Measurements from ENCODE around the gene CLEC18C. TPM values are rescaled to one million over a fixed set of nuclear protein-coding genes. Genes with fewer than 3 reads are reported as not detected.
"Not testable (repeated sequence)": the region's sequence is repeated elsewhere in the genome, so short reads cannot be mapped to it uniquely, and the experiment has no call there.

CLEC18C gene
- total RNA-seq, 1 donor from 2014 or later: 0.16 TPM

DNA sequence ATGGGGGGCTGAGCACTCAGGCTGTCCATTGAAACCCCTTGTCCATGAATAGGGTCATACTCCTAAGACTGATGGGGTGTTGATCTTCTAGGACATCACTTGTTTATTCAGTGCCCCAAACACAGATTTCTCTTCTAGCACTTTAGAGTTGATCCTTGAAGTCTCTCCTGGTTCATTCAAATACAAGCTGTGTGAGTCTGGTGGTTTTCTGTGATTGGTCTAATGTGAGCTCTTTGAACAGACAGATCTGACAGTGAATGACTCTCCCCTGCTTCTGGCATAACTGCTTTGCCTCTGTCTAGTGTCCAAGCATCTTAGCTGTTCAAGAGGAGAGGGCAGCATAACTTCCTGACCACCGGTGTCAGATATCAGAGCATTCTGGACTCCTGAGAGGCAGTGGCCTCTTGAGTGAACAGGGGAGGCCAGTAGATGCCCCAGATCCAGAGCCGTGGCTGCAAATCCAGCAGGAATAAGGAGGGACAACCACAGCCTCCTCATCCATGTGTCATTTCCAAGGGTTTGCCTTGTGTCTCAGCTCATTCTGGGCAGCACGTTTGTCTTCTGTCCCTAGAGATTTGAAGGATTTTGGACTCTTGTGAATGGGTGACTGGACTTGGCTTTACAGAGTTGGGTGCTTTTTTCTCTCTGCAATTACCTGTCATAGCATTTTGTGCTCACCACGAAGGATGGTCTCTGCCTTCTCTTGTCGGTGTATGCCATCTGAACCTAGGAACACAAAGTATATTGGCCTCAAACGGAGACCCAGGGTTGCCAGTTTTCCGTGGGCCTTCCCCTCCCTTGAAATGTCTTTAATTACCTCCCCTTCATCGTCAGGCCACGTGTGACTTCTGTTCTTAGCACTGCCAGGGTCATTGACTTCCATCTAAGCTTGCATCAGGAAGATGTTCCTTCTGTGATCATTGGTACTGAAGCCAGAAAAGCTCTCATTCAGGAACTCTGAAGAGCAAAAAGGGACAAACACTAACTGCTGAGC, 13.9 kb upstream of the CLEC18C start:
- DNase-seq: no peak

DNA sequence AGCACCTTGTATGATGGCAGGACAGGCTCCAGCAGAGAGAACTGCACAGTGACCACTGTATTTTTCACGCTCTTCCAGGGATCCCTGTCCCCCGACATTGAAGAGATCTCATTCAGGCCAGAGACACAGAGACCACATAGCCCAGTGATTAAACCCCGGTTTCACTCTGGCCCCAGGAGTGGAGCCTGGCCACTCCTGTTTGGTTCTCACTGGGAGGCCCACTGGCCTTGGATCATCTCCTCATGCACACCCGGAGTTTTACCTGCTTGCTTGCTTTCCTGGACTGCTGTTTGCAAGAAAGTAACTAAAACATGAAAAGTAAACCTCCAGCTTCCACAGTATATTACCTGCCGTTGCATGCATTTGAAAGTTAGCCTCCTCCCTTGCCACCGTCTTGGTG, 13.2 kb upstream of the CLEC18C start:
- DNase-seq: no peak

DNA sequence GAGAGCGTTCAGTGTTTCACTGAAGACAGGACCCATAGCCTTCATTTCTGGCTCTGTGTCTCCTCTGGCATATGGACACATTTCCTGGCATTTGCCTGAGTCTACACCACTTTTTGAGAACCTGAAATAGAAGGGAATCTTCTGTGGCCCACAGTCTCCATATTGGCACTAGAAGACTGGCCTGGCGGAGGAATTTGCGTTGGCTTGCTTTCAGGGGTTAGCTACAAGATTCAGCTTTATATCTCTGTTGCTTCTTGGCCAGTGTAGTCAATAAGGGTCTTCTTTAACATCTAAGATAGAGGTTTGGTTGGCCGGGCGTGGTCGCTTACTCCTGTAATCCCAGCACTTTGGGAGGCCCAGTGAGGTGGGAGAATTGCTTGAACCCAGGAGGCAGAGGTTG, 12.8 kb upstream of the CLEC18C start:
- DNase-seq: no peak

DNA sequence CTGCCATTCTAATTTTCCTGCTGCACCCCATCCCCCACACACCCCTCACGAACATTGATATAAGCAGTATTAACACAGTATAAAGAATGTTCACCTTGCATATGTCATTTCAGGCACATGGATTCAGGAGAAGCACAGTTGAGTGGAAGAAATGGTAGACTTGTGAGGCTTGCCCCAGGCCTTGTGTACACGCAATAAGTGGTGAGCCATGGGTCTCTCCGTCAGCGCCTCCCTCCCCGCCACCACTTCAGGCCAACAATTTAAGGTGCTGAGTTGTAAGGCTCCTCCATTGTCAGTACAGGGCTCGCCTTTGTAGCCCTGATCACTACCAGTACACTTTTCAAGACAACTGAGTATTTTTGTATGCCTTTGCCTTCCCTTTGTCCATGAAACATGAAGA, 12.2 kb upstream of the CLEC18C start:
- DNase-seq: no peak

DNA sequence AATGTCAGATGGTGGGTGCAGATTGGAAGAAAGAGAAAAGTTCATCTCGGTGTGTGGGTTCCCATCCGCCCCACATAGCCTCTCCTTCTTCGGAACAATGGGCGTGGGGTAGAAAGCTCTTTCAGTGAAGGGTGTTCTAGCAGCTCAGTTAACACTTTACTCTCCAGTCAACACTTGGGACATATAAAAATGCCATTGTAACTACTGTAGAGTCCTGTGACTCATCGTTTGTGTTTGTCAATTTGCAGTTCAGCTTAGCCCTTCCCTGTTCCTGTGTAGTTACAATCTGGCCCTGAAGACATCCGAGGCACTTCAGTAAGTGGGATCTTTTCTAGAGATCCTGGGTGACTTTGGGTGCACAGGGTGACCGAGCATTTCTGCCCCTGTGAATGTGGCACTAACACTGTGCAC, 11.5 kb upstream of the CLEC18C start:
- DNase-seq: no peak

DNA sequence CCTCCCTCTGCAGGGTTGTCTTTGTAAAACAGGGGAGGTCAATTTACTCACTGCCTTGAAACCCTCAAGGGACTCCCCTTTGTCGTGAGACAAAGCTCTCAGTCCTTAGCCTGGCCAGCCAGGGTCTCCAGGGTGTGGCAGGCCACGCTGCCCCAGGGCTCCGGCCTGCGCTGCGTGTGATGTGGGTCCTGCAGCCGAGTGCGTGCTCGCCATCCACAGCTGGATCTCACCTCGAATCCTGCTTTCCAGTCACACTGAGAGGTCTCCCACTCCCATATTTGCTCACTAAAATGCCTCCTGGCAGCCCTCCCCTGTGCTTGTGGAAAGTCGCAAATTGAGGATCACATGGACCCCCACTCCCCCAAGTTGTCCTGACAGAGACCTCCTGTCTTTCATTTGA, 10.0 kb upstream of the CLEC18C start:
- DNase-seq: no peak

DNA sequence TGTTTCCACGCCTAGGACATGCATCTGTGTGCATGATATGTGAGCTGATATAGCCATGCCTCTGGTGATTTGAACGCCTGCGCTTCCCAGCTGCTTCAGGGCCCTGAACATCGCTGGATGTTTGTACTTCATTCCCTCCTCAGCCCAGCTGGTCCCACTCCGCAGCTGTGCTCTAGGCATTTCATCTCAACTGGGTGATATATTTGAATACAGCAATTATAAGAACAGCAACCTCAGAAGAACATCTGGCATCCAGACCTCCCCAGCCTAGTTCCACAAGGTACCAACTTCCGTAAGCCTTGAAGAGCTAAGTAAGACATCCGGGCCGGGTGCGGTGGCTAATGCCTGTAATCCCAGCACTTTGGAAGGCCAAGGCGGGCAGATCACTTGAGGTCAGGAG, 6.9 kb upstream of the CLEC18C start:
- DNase-seq: not testable (repeated sequence)

DNA sequence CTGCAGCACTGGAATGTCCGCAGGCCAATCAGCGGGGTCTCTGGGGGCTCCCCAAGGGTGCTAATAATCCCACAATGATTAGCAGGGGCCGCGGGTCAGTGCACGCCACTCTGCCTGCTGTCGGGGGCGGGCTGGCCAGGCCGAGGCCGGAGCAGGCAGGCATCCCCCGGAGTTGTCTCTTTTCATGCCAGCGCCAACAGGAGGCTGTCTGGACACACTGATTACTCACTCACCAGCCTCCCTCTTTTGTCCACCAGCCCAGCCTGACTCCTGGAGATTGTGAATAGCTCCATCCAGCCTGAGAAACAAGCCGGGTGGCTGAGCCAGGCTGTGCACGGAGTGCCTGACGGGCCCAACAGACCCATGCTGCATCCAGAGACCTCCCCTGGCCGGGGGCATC, 329 bp downstream of the CLEC18C start:
- DNase-seq: not testable (repeated sequence)

DNA sequence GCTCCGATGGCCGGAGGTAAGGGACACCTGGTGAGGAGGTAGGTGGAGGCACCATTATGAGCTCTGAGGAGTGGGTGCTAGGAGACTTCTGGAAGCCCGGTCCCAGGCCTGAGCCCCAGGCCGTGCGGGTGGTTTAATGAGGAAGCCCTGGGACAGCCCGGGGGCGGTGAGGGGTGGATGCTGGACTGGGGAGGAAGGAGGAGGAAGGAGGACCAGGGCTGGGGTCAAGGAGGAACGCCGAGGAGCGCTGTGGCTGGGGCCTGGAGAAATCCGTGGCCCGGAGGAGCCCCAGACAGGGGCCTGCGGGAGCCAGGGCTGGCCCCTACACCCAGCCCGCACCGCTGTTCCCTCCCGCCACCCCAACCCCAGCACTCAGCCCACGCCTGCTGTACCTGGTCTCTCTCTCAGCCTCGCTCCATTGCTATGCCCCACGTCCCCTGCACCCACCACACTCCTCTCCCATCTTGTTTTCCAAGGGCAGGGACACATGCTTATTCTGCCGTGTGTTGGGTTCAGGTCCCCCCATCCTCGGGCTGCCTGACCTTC, 873 bp downstream of the CLEC18C start:
- not testable (repeated sequence) for DNase-seq

DNA sequence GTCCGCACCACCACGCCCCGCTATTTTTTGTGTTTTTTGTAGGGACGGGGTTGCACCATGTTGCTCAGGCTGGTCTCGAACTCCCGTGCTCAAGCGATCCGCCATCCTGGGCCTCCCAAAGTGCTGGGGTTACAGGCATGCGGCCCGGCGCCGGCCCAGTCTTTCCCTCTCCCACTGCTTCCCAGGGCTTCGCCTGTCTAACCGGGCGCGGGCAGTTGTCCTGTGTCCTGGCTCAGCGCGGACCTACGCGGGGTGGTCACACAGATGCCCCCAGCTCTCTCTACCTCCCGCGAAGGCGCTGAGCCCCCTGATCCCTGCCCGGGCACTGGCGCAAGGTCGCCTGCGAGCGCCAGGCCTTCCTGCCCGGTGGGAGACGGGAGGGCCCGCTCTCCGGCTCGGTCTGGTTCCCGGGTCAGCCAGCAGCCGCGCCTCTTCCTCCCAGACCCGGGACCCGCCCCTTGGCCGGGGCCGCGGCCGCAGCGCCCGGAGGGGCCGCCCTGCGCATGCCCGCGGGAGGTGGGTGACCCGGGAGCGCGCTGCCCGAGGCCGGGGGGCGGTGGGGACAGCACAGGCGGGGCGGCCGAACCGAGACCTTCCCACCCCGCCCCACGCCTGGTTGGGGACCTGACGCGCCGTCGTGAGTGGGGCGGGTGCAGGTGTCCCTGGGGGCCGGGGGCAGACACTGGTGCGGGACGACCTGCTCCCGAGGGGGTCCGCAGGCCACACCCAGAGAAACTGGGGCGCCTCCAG, 14.4 kb downstream of the CLEC18C start:
- not testable (repeated sequence) for DNase-seq

DNA sequence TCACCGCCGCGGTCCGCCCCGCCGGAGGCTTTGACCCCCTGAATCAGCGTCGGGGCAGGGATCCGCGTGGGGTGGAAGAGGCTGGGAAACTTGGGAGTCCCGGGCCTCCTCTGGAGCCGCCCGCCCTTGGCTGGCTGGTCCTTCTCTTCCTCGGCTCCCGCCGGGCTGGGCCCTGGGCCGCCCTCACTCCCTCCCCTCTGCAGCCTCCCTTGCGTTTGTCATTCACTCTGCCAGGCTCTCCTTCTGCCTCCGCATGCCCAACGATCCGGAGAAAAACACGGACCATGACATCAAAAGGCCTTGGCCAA, 15.0 kb downstream of the CLEC18C start:
- DNase-seq: not testable (repeated sequence)

DNA sequence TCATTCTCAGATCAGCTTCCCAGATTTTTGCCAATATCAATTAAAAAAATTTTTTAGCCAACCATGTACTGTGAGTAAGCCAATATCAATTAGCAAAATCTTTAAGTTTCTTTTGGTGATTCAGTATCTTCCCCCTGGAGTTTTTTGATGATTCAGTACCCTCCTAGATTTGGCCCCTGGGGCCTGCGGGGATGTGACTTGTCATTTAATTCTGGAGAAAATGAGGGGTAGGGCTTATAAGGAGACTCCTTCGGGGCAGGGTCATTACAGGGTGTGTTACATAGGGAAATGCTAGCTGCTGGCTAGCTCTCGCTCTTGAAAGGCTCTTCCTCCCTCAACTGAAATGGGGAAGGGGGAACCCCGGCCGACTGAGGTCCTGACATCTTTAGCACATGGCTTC, 17.0 kb downstream of the CLEC18C start:
- not testable (repeated sequence) for DNase-seq

DNA sequence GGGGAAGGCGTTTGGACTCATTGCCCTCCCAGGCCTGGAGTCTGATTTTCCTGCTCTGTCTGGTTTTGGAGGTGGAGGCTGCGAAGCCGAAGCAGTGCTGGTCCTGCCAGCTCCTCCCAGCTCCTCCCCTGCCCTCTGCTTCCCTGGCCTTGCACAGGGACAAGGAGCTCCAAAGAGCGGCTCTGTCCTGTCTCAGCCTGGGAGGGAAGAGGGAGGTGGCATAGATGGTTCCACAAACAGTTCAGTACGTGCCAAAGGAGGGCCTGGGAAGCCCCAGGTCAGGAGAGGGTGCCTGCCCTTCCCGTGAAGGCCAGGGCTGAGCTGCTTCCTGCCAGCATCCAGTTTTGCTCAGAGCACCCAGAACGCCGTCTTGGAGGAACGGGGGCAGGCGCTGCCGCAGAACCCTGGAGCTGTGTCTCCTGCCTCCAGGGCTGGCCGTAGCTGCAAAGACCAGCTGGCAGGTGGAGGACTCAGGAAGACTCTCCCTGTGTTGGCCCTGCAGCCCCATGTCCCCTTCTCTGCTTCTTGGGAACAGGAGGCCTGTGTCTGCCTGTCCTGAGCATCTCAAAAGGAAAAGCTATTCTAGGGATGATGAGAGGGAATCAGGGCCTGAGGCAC, 23.2 kb downstream of the CLEC18C start:
- DNase-seq: not testable (repeated sequence)

DNA sequence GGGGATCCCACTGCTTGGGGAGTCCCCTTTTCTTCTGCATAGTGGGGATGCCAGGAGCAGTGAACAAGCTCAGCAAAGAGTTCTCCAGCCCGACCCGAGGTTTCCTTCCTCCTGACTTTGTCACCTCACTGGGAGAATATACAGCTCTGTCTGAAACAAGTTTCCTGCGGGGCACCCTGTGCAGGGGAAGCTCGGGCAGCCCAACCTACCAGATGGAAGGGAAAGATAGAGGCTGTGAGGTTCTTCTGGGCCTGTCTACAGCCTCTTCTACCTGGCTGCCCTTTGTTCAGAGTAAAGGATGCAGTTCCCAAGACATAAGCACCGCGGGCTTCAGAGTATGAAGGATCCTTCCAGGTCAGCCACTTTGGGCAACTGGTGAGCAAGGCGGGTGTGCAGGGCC, 24.0 kb downstream of the CLEC18C start:
- not testable (repeated sequence) for DNase-seq

DNA sequence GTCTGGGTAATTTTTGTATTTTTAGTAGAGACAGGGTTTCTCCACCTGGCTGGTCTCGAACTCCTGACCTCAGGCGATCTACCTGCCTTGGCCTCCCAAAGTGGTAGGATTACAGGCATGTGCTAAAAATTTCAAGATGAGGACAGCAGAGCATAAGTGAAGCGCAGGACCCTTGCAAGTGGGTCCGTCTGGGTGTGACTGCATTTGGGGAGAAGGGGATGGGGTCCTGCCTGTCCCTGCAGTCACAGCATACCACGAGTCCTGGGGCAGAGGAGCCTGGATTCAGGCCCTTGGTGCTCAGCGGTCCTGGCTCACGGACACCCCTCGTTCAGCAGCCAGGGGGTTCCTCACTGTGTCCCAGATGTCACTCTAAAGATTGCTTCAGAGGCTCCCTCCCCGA, 24.6 kb downstream of the CLEC18C start:
- DNase-seq: not testable (repeated sequence)

DNA sequence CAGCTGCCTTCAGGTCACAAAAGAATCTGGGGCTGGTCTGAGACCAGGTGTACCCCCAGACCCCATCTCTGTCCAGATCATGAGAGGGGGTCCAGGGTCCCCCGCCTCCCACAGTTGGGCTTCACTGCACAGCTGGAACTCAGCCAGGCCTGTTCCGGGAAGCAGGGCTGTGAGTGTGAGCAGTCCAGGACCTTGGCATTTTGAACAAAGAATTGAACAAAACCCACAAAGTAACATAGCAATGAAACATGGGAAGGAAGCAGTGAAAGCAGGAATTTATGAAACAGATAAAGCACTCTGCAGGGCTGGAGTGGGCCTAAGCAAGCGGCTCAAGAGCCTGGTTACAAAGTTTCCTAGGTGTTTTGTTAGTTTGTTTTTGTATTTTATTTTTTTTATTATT, 25.1 kb downstream of the CLEC18C start:
- DNase-seq: not testable (repeated sequence)

DNA sequence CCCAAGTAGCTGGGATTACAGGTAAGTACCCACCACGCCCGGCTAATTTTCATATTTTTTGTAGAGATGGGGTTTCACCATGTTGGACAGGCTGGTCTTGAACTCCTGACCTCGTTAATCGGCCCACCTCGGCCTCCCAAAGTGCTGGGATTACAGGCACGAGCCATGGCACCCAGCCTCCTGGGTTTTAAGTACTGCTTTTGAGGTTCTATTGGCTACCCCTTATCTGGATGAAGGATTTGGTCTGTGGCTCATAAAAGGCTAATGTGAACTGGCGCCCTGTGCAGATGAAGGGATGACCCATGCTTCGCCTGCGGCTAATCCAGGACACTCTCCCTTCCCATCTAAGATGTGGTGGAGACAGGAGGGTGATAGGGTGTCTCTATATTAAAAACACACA, 25.6 kb downstream of the CLEC18C start:
- not testable (repeated sequence) for DNase-seq

DNA sequence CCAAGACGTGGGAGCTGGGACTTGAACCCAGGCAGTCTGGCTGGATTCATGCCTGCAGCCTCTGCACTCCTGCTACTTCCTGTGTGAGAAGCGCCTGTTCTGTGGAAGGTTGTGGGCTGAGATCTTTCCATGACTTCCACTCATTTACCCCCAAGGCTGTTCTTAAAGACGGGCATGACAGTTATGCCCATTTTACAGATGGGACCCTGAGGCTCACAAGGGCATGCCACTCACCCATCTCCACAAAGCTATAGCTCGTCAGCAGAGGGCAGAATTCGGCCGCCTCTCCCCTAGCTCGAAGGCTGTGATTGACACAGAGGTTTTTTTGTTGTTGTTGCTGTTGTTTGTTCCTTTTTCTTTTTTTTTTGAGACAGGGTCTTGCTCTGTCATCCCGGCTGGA, 26.5 kb downstream of the CLEC18C start:
- DNase-seq: not testable (repeated sequence)

DNA sequence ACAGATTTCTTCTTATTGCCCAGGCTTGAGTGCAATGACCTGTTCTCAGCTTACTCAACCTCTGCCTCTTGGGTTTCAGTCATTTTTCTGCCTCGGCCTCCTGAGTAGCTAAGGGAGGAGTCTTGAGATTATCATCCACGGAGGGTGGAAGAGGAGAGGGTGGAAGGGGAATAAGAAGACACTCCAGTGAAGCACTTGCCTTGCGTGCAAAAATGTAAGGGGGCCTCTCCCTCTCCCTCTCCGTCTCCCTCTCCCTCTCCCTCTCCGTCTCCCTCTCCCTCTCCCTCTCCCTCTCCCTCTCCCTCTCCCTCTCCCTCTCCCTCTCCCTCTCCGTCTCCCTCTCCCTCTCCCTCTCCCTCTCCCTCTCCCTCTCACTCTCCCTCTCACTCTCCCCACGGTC, 29.9 kb downstream of the CLEC18C start:
- not testable (repeated sequence) for DNase-seq

DNA sequence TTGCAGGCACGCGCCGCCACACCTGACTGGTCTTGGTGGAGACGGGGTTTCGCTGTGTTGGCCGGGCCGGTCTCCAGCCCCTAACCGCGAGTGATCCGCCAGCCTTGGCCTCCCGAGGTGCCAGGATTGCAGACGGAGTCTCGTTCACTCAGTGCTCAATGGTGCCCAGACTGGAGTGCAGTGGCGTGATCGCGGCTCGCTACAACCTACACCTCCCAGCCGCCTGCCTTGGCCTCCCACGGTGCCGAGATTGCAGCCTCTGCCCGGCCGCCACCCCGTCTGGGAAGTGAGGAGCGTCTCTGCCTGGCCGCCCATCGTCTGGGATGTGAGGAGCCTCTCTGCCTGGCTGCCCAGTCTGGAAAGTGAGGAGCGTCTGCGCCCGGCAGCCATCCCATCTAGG, 30.4 kb downstream of the CLEC18C start:
- not testable (repeated sequence) for DNase-seq

DNA sequence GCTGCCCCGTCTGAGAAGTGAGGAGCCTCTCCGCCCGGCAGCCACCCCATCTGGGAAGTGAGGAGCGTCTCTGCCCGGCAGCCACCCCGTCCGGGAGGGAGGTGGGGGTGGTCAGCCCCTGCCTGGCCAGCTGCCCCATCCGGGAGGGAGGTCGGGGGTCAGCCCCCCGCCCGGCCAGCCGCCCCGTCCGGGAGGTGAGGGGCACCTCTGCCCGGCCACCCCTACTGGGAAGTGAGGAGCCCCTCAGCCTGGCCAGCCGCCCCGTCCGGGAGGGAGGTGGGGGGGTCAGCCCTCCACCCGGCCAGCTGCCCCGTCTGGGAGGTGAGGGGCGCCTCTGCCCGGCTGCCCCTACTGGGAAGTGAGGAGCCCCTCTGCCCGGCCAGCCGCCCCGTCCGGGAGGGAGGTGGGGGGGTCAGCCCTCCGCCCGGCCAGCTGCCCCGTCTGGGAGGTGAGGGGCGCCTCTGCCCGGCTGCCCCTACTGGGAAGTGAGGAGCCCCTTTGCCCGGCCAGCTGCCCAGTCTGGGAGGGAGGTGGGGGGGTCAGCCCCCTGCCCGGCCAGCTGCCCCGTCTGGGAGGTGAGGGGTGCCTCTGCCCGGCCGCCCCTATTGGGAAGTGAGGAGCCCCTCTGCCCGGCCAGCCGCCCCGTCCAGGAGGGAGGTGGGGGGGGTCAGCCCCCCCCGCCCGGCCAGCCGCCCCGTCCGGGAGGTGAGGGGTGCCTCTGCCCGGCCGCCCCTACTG, 31.2 kb downstream of the CLEC18C start:
- not testable (repeated sequence) for DNase-seq

DNA sequence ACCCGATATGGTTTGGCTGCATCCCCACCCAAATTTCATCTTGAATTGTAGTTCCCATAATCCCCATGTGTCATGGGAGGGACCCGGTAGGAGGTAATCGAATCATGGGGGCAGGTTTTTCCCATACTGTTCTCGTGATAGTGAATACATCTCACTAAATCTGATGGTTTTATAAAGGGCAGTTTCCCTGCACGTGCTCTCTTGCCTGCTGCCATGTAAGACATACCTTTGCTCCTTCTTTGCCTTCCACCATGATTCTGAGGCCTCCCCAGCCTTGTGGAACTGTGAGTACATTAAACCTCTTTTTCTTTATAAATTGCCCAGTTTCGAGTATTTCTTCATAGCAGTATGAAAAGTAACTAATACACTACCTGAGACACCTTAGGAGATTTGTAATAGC, 32.8 kb downstream of the CLEC18C start:
- DNase-seq: not testable (repeated sequence)

Data from occipital lobe (tissue), 2 donors.